K562 (cell line): Measurements from ENCODE around the gene PALM3. TPM values are rescaled to one million over a fixed set of nuclear protein-coding genes. Genes with fewer than 3 reads are reported as not detected.

ENCODE experiments used
- ATAC-seq: fragments of 200-7000 bp; cut with Tn5 transposase; 3 replicates; pipeline ENCODE4 v1.9.1; 2020; ENCODE audit warnings: moderate library complexity
- BruUV-seq: library from RNA; stranded (reverse); fragments of 400-500 nt; replicated peaks from 2 replicates; lab custom pipeline; 2021; lab: Mats Ljungman, UMichigan
- CTCF ChIA-PET: fragments of 300-600 bp; formaldehyde crosslinking; extraction: SDS; loops from one replicate; lab custom pipeline; 2021; ENCODE audit warnings: low intra/inter-chr PET ratio; lab: Yijun Ruan, JAX
- POLR2A ChIA-PET: fragments of 300-600, 350-650 bp; sonication (Branson Sonifier 250); formaldehyde crosslinking; extraction: SDS; loops from one replicate; lab custom pipeline; 2021; ENCODE audit warnings: antibody characterized with exemption, inconsistent platforms; lab: Yijun Ruan, JAX
- DNase-seq, 4 experiments: peaks; one replicate each; pipeline versions ENCODE4 v3.0.0 to v3.0.0-alpha.2; 2011 to 2018; ENCODE audit warnings: low spot score in 3 of 4, mixed read lengths in 3 of 4; ENCODE audit errors: extremely low read depth in 1 of 4
- FAIRE-seq: peaks from 2 replicates; lab custom pipeline; 2011; peaks lifted over from hg19 to GRCh38; lab: Jason Lieb, UNC
- H2AFZ ChIP-seq: 2 replicates; pipeline ENCODE4 v1.6.0; 2011; ENCODE audit warnings: low read depth, low read length, control low read depth, inconsistent platforms
- H3K27ac ChIP-seq: fragments of 200-600 bp; 3 replicates; pipeline ENCODE4 v1.8.0; 2011; ENCODE audit warnings: low read depth, mild to moderate bottlenecking, control low read depth, inconsistent platforms, low read length, moderate library complexity, mixed read lengths; ENCODE audit errors: extremely low read depth
- H3K27me3 ChIP-seq, 2 experiments: fragments of 300-600 bp in 1 of 2; 2 replicates in 1 of 2; 3 replicates in 1 of 2; pipeline versions ENCODE4 v1.6.0 to v1.8.0; 2011; ENCODE audit warnings: inconsistent platforms in 2 of 2, low read length in 2 of 2, mild to moderate bottlenecking in 1 of 2, mixed read lengths in 1 of 2, moderate library complexity in 1 of 2; ENCODE audit not compliant: control insufficient read depth in 2 of 2, insufficient read depth in 2 of 2
- H3K36me3 ChIP-seq: fragments of 300-600 bp; 3 replicates; pipeline ENCODE4 v1.8.0; 2011; ENCODE audit warnings: mild to moderate bottlenecking, low read length, inconsistent platforms; ENCODE audit not compliant: control insufficient read depth, insufficient read depth
- H3K4me1 ChIP-seq, 2 experiments: fragments of 200-600 bp in 1 of 2; replicated peaks in 1 of 2; 2 replicates in 1 of 2; 3 replicates in 1 of 2; pipeline versions ENCODE4 v1.5.1 to v1.8.0; 2011; ENCODE audit warnings: inconsistent platforms in 2 of 2, low read length in 2 of 2, mild to moderate bottlenecking in 1 of 2, mixed read lengths in 1 of 2, moderate library complexity in 1 of 2; ENCODE audit not compliant: control insufficient read depth in 2 of 2, insufficient read depth in 2 of 2
- H3K4me2 ChIP-seq: 2 replicates; pipeline ENCODE4 v1.6.1; 2011; ENCODE audit warnings: low read length, control low read depth, inconsistent platforms, mixed read lengths; ENCODE audit not compliant: insufficient read depth
- H3K4me3 ChIP-seq: fragments of 200-600 bp; sonication (generic), shearing (Covaris generic); 2 replicates; pipeline ENCODE4 v1.5.1; 2016; ENCODE audit warnings: control low read depth, inconsistent platforms
- H3K79me2 ChIP-seq: fragments of 200-600 bp; 3 replicates; pipeline ENCODE4 v1.8.0; 2011; ENCODE audit warnings: low read length, inconsistent platforms; ENCODE audit not compliant: control insufficient read depth, insufficient read depth
- H3K9ac ChIP-seq, 2 experiments: 2 replicates each; pipeline versions ENCODE4 v1.6.0 to v1.6.1; 2011; ENCODE audit warnings: low read depth in 2 of 2, low read length in 2 of 2, control low read depth in 1 of 2, inconsistent platforms in 1 of 2, mild to moderate bottlenecking in 1 of 2, mixed read lengths in 1 of 2; ENCODE audit not compliant: insufficient read depth in 1 of 2
- H3K9me1 ChIP-seq: one replicate; pipeline ENCODE4 v1.6.0; 2011; ENCODE audit warnings: inconsistent platforms, mild to moderate bottlenecking, low read length, moderate library complexity; ENCODE audit not compliant: control insufficient read depth, insufficient read depth
- H3K9me3 ChIP-seq: replicated peaks from 2 replicates; pipeline ENCODE4 v1.5.1; 2011; ENCODE audit warnings: low read depth, low read length, inconsistent platforms; ENCODE audit not compliant: control insufficient read depth, insufficient read depth
- H4K20me1 ChIP-seq: replicated peaks from 2 replicates; pipeline ENCODE4 v1.6.1; 2011; ENCODE audit warnings: low read length, inconsistent platforms, mixed read lengths; ENCODE audit not compliant: control insufficient read depth, insufficient read depth
- CBX1 ChIP-seq: sonication (generic); IDR thresholded peaks from 2 replicates; pipeline ENCODE4 v1.6.1; 2016; ENCODE audit warnings: antibody characterized with exemption, low read depth, mild to moderate bottlenecking
- HNRNPLL ChIP-seq: fragments of 200-400 bp; formaldehyde crosslinking; IDR thresholded peaks from 2 replicates; pipeline ENCODE4 v1.6.1; 2017; ENCODE audit warnings: low read length, low read depth, mild to moderate bottlenecking; ENCODE audit not compliant: poor library complexity, severe bottlenecking
- MYNN ChIP-seq, 2 experiments: sonication (generic); formaldehyde crosslinking in 1 of 2; IDR thresholded peaks; 2 replicates each; pipeline versions ENCODE4 v1.5.0 to v1.6.1; 2016 to 2020; ENCODE audit warnings: antibody characterized with exemption in 1 of 2, missing genetic modification reagents in 1 of 2
- SMARCE1 ChIP-seq: fragments of 450-650 bp; IDR thresholded peaks from 2 replicates; pipeline ENCODE4 v1.7.1; 2016; ENCODE audit warnings: mild to moderate bottlenecking
- TRIM28 ChIP-seq: fragments of 450-650 bp; IDR thresholded peaks from 2 replicates; pipeline ENCODE4 v1.6.1; 2017
- ZNF12 ChIP-seq: sonication (generic); formaldehyde crosslinking; IDR thresholded peaks from 2 replicates; pipeline ENCODE4 v1.4.0; 2020; ENCODE audit warnings: mild to moderate bottlenecking, missing genetic modification reagents
- ZNF124 ChIP-seq: sonication (generic); formaldehyde crosslinking; IDR thresholded peaks from 2 replicates; pipeline ENCODE4 v1.8.1; 2022; ENCODE audit warnings: missing genetic modification reagents
- ZNF384 ChIP-seq: IDR thresholded peaks from 2 replicates; pipeline ENCODE4 v1.6.1; 2012; ENCODE audit warnings: low read depth, low read length, improper control_type of control experiment
- ZSCAN29 ChIP-seq: fragments of 450-650 bp; IDR thresholded peaks from 2 replicates; pipeline ENCODE4 v1.6.1; 2017
- WGBS: fragments of 100-300 bp; shearing (Covaris generic); methylation state at CpG from one replicate; pipeline ENCODE4 v1.1.6; 2016; ENCODE audit warnings: low coverage, mixed read lengths; ENCODE audit not compliant: insufficient coverage; ENCODE audit errors: missing lambda C conversion rate; 5-methylcytosine and 5-hydroxymethylcytosine counted together
- in situ Hi-C: fragments of 300-500 bp; cut with MboI; formaldehyde crosslinking; loops from 4 replicates; pipeline ENCODE4 v1.15.0; 2018; ENCODE audit warnings: inconsistent platforms, mixed read lengths
- intact Hi-C: fragments of 100-400 bp; cut with micrococcal nuclease; formaldehyde crosslinking; loops from 2 replicates; pipeline ENCODE4 v1.14.2; 2022
- polyA plus RNA-seq, 8 experiments: library from polyadenylated mRNA; depleted of rRNA in 4 of 8; stranded (reverse) in 5 of 8; unstranded in 3 of 8; fragments of >200 nt; fragmentation: Nextera tagmentation in 2 of 8; fragmentation: Illumina TruSeq in 1 of 8; extraction: Ambion mirVana in 2 of 8; extraction: Trizol in 1 of 8; gene quantifications; 2 replicates each; pipeline versions ENCODE4 v1.2.1 to v1.2.3, GENCODE V29; 2011 to 2014; ENCODE audit warnings: inconsistent platforms in 1 of 8, missing spikeins in 1 of 8
- total RNA-seq, 7 experiments: library from RNA; depleted of rRNA in 6 of 7; stranded (reverse); fragments of >200 nt in 6 of 7; fragmentation: Illumina TruSeq in 2 of 7; extraction: Trizol in 2 of 7; gene quantifications; 2 replicates each; pipeline versions ENCODE4 v1.2.1 to v1.2.3, GENCODE V29; 2011 to 2021; ENCODE audit warnings: low replicate concordance in 1 of 7
- TF ChIP-seq, protein P1 (sequence below): fragments of 450-650 bp; formaldehyde crosslinking; conservative IDR thresholded peaks from 2 replicates; pipeline ENCODE4 v1.4.0; 2022; ENCODE audit warnings: mild to moderate bottlenecking, missing genetic modification characterization
- TF ChIP-seq, protein P2 (sequence below): sonication (generic); formaldehyde crosslinking; IDR thresholded peaks from 2 replicates; pipeline ENCODE4 v1.8.1; 2023; ENCODE audit warnings: mild to moderate bottlenecking, missing genetic modification reagents
- TF ChIP-seq, protein P3 (sequence below): sonication (generic); formaldehyde crosslinking; IDR thresholded peaks from 2 replicates; pipeline ENCODE4 v1.8.0; 2022; ENCODE audit warnings: mild to moderate bottlenecking, missing genetic modification reagents

The PALM3 gene
- total and polyA plus RNA-seq, 9 of the 15 experiments (the other 6 are each of a cell fraction or from before 2014, with no cell fraction given), result 0.07 to 9.3 (median 3.3) TPM

DNA sequence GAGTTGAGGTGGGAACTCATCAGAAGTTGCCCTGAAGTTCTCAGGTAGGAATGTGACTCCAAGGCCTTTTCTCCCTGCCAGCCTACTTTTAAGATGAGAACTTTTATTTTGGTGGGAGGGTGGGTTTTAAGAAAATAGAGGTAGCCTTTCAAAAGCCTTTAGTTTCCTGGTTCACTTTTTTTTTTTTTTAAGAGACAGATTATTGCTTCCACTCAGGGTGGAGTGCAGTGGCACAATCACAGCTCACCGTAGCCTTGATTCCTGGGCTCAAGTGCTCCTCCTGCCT is 20.7 kb upstream of the PALM3 start:
- ATAC-seq (no peak), FAIRE-seq (no peak), DNase-seq (no peak)
- Histone ChIP-seq H3K27me3 (no peaks in the 10 kb centered on the region), H3K4me1 (peaks cover 13 to 30% of the 10 kb centered on the region in 2 experiments; a peak in 4 of 5 replicates), H2AFZ (no peak overlapping the region), H3K9me3 (no peaks in the 10 kb centered on the region), H3K4me3 (no peak overlapping the region), H3K27ac (no peak overlapping the region), H4K20me1 (no peaks in the 10 kb centered on the region), H3K9me1 (no peaks in the 10 kb centered on the region), H3K9ac (no peak overlapping the region), H3K79me2 (peaks cover 9% of the 10 kb centered on the region; the same call in 1 of the 3 replicates), H3K36me3 (peaks cover 11% of the 10 kb centered on the region; the same call in 1 of the 3 replicates), H3K4me2 (0 out of 2 replicates have a peak overlapping the region, but pooled peaks have one; percentile 75)
- intact Hi-C loops (no loop called here), in situ Hi-C loops (no loop called here)
- TF ChIP-seq MYNN (IDR thresholded peaks at IDR 0.05) (peak; percentile 97), MYNN (CRISPR knock-in tag; IDR thresholded peaks at IDR 0.05) (0 out of 2 replicates have a peak, but pooled peaks have one; percentile 49), ZNF12 (CRISPR knock-in tag) (no peak), ZNF124 (CRISPR knock-in tag) (no peak), SMARCE1 (no peak), ZNF384 (0 out of 2 replicates have a peak, but pooled peaks have one; percentile 24), ZSCAN29 (no peak), HNRNPLL (no peak), CBX1 (no peak), TRIM28 (no peak)
- TF ChIP-seq, protein P1, sequence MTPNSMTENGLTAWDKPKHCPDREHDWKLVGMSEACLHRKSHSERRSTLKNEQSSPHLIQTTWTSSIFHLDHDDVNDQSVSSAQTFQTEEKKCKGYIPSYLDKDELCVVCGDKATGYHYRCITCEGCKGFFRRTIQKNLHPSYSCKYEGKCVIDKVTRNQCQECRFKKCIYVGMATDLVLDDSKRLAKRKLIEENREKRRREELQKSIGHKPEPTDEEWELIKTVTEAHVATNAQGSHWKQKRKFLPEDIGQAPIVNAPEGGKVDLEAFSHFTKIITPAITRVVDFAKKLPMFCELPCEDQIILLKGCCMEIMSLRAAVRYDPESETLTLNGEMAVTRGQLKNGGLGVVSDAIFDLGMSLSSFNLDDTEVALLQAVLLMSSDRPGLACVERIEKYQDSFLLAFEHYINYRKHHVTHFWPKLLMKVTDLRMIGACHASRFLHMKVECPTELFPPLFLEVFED (CRISPR knock-in tag), result no peak
- TF ChIP-seq, protein P2, sequence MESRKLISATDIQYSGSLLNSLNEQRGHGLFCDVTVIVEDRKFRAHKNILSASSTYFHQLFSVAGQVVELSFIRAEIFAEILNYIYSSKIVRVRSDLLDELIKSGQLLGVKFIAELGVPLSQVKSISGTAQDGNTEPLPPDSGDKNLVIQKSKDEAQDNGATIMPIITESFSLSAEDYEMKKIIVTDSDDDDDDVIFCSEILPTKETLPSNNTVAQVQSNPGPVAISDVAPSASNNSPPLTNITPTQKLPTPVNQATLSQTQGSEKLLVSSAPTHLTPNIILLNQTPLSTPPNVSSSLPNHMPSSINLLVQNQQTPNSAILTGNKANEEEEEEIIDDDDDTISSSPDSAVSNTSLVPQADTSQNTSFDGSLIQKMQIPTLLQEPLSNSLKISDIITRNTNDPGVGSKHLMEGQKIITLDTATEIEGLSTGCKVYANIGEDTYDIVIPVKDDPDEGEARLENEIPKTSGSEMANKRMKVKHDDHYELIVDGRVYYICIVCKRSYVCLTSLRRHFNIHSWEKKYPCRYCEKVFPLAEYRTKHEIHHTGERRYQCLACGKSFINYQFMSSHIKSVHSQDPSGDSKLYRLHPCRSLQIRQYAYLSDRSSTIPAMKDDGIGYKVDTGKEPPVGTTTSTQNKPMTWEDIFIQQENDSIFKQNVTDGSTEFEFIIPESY (CRISPR knock-in tag), result no peak
- TF ChIP-seq, protein P3, sequence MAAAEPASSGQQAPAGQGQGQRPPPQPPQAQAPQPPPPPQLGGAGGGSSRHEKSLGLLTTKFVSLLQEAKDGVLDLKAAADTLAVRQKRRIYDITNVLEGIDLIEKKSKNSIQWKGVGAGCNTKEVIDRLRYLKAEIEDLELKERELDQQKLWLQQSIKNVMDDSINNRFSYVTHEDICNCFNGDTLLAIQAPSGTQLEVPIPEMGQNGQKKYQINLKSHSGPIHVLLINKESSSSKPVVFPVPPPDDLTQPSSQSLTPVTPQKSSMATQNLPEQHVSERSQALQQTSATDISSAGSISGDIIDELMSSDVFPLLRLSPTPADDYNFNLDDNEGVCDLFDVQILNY (CRISPR knock-in tag), result no peak
- BruUV-seq, result no TSS peak
- ChIA-PET CTCF (no interaction called here), POLR2A (interaction anchor here (0.6 to 1.4 kb wide), 5 partner anchors 9 to 54 kb away, joined by 3 to 5 read pairs (median 4); no protein-coding TSS in a partner anchor)
- WGBS, result 29% methylated on average over 1 of the region's 1 CpG
